ENCODE measurements around the gene SF3B3. TPM values are rescaled to one million over a fixed set of nuclear protein-coding genes. Genes with fewer than 3 reads are reported as not detected.

Gene SF3B3
- total RNA-seq, 4 donors from 2014 or later, result 84.2 to 118 (median 95.6) TPM

DNA sequence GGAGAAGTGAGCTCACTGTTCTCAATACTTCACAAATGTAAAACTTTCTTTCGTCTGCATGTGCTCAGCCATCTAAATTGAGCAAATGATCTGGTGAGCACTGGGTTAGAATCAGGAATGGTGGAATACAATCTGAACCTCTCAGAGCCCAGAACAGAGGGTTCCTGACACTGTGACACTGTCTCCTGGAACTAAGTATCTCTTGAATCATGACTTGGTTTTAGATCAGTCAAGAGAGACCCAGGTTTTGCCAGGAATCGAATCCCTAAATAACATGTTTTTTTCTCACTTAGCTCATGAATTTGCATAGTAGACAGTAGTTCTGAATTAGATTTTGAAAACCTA is 49.3 kb downstream of the SF3B3 start:
- ATAC-seq (ENCODE audit: low FRiP score) (no peak), DNase-seq (ENCODE audit: low spot score) (no peak)
- TF ChIP-seq, protein P1, sequence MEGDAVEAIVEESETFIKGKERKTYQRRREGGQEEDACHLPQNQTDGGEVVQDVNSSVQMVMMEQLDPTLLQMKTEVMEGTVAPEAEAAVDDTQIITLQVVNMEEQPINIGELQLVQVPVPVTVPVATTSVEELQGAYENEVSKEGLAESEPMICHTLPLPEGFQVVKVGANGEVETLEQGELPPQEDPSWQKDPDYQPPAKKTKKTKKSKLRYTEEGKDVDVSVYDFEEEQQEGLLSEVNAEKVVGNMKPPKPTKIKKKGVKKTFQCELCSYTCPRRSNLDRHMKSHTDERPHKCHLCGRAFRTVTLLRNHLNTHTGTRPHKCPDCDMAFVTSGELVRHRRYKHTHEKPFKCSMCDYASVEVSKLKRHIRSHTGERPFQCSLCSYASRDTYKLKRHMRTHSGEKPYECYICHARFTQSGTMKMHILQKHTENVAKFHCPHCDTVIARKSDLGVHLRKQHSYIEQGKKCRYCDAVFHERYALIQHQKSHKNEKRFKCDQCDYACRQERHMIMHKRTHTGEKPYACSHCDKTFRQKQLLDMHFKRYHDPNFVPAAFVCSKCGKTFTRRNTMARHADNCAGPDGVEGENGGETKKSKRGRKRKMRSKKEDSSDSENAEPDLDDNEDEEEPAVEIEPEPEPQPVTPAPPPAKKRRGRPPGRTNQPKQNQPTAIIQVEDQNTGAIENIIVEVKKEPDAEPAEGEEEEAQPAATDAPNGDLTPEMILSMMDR (IDR thresholded peaks at IDR 0.05), result no peak

DNA sequence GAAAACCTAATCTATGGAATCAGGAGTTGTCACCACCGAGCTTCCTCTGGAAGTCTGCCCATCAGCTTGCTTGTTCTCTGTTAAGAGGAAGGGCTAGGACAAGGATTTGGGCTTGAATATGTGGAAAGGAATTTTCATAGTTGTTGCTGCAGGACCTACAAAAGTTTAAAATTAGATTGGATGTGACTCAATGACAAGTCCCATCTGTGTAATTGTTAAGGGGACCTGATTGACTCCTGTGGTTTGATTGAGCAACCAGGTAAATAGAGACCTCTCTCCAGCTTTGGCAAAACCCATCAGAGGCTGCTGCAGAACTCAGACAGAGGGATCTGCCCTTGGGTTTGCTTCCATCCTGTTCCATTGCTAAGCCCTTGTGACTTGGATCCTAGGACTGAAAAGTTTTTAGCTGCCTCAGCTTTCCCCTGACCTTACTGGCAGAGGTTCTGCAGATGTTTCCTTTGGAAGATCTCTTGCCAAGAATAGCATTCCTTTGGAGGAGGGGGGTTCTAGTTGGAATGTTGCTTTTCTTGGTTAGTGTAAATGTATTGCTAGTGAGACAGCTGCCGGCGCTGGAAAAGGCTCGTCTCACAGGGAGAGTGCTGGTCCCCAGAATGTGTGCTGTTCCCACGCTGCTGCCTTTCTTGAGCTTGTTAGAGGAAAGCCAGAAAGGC is 50.0 kb downstream of the SF3B3 start:
- ATAC-seq (ENCODE audit: low FRiP score) (peak; percentile 33), DNase-seq (ENCODE audit: low spot score) (no peak)
- TF ChIP-seq, protein P1 (IDR thresholded peaks at IDR 0.05), result no peak

DNA sequence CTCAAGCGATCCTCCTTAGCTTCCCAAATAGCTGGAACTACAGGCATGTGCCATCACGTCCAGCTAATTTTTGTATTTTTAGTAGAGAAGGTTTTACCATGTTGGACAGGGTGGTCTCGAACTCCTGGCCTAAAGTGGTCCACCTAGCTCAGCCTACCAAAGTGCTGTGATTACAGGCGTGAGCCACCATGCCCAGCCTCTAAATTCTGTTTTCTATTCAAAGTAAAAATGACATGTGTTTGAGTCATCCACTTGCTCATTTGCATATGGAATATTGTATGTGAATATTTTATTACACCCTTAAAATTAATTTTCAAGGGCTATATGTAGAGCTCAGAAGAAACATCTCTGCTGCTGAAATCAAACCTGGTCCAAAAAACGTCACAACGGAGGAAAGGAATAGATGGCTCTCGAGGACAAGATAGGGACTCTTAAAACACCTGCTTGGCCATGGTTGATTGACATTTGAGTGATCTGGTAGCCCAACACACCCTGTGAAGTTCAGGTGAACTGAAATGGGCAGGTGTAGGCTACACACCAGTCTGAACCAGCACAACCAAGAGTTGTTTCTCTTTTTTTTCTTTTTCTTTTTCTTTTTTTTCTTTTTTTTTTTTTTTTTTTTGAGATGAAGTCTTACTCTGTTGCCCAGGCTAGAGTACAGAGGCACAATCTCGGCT is 51.1 kb downstream of the SF3B3 start:
- no peak for DNase-seq (ENCODE audit: low spot score)
- no peak for ATAC-seq (ENCODE audit: low FRiP score)
- TF ChIP-seq, protein P1 (IDR thresholded peaks at IDR 0.05), result no peak

DNA sequence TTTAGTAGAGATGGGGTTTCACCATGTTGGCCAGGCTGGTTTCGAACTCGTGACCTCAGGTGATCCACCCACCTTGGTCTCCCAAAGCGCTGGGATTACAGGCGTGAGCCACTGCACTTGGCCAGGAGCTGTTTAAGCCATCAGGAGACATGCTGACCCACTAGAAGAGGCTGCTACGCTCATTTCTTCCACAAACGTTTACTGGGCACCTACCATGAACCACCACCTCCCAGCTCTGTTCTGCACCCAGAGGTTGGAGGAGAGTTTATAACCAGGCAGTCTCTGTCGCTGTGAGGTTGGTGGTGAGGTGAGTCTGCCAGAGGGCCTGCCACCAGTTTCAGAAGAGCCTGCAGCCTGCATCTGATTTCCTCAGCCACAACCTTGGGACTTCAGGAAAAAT is 51.8 kb downstream of the SF3B3 start:
- ATAC-seq (ENCODE audit: low FRiP score) (no peak), DNase-seq (ENCODE audit: low spot score) (no peak)
- TF ChIP-seq, protein P1 (IDR thresholded peaks at IDR 0.05), result no peak

DNA sequence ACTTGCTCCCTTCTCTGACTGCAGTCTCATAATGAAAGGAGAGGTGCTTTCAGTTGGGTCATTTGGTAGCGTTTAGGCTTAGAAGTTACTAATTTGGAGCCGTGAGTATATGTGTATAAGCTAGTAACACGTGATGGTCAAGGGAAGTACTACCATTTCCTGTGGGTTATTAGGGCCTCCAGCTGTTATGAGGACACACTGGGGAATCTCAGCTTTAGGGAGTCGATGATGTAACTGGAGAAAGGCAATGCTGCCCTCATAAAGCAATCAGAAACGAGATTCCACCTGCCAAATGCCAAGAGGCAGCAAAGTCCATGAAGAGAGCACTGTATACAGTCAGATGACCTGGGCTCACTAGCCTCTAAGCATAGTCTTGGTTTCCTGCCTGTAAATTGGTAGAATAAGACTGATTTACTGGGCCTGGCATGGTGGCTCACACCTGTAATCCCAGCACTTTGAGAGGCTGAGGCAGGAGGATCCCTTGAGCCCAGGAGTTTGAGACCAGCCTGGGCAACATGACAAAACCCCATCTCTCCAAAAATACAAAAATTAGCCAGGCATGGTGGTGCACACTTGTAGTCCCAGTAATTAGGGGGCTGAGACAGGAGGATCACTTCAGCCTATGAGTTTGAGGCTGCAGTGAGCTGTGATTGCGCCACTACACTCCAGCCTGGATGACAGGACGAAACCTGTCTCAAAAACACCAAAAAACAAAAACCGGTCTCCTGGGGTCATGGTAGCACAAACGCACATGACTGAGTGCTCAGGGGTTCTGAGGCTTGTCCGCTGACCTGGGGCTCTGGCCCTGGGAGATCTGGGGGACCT is 53.0 kb downstream of the SF3B3 start:
- TF ChIP-seq, protein P1 (IDR thresholded peaks at IDR 0.05), result no peak
- no peak for DNase-seq (ENCODE audit: low spot score)
- ATAC-seq (ENCODE audit: low FRiP score), result peak; percentile 35

DNA sequence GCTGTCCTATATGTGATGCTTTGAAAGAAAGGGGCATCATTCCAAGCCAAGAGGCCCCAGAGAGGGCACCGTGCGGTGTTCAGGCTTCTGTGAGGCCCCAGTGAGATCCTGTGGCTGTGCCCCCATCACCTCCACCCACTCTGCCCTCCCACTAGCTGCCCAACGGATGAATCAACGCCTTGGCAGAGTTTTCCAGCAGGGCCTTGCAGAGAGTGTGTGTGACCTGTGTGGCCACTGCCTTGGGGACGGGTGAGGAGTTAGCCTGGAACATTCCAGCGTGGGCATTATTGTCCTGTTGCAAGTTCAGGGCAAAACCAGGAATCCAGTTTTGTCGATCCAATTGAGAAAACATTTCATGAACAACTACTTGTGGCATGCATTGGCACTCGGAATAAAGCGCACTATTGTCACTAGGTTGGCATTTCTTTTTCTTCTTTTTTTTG is 53.7 kb downstream of the SF3B3 start:
- DNase-seq (ENCODE audit: low spot score) (no peak), ATAC-seq (ENCODE audit: low FRiP score) (peak; percentile 35)
- TF ChIP-seq, protein P1 (IDR thresholded peaks at IDR 0.05), result no peak

Data from omental fat pad (tissue), 4 donors.